ENCODE data around the gene GBA2. TPM values are rescaled to one million over a fixed set of nuclear protein-coding genes. Genes with fewer than 3 reads are reported as not detected.

Gene GBA2
- total RNA-seq, 4 donors from 2014 or later = 53.7 to 83.3 (median 65.0) TPM

DNA sequence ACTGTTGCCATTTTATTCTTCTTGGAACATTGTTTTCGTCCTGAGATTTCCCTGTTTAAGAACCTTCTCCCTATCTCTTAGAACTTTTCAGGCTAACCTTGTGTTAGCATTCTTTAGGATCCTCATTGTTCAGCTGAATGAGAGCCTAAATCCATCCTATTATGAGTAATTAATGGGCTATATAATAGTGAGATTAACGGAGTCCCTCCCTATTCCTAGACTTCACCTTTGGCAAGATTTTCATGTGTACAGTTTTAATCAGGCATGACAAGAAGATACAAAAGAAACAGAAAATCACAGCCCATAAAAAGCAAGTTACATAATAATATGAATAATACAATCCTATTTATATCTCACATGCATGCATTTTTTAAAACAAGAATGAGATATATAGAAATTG, 14.2 kb upstream of the GBA2 start:
- no peak for TF ChIP-seq POLR2A (IDR thresholded peaks at IDR 0.05)
- TF ChIP-seq, protein P1, sequence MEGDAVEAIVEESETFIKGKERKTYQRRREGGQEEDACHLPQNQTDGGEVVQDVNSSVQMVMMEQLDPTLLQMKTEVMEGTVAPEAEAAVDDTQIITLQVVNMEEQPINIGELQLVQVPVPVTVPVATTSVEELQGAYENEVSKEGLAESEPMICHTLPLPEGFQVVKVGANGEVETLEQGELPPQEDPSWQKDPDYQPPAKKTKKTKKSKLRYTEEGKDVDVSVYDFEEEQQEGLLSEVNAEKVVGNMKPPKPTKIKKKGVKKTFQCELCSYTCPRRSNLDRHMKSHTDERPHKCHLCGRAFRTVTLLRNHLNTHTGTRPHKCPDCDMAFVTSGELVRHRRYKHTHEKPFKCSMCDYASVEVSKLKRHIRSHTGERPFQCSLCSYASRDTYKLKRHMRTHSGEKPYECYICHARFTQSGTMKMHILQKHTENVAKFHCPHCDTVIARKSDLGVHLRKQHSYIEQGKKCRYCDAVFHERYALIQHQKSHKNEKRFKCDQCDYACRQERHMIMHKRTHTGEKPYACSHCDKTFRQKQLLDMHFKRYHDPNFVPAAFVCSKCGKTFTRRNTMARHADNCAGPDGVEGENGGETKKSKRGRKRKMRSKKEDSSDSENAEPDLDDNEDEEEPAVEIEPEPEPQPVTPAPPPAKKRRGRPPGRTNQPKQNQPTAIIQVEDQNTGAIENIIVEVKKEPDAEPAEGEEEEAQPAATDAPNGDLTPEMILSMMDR (IDR thresholded peaks at IDR 0.05) = no peak
- DNase-seq (ENCODE audit: low spot score in 2 of 2) = no peak
- no peak overlapping the region for H3K4me3 ChIP-seq (ENCODE audit: low read depth, poor library complexity, severe bottlenecking)
- WGBS, 2 donors = 71% methylated on average over 2 of the region's 2 CpGs
- intact Hi-C loops (cut with DNase I; ENCODE audit: low total_unique reads) = no loop called here

DNA sequence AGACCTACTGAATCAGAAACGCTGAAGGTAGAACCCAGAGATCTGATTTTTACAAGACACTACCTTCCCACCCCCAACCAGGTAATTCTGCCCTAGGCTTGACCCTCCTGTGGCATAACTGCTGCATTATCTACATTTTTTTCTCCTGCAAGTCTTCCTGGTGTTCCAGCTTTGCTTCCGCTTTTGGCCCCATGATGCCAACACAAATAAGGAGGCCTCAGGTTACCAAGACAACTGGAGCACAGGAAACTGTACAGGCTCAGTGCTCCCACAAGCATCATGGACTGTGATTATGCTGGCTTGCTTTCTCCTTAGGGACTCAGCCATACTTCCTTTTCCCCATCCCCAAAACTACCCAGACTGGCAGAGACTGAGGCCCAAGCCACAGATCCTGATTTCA, 11.6 kb upstream of the GBA2 start:
- intact Hi-C loops (cut with DNase I; ENCODE audit: low total_unique reads) = no loop called here
- TF ChIP-seq, protein P1 (IDR thresholded peaks at IDR 0.05) = no peak
- TF ChIP-seq POLR2A (IDR thresholded peaks at IDR 0.05) = no peak
- H3K4me3 ChIP-seq (ENCODE audit: low read depth, poor library complexity, severe bottlenecking) = no peak overlapping the region
- DNase-seq (ENCODE audit: low spot score in 2 of 2) = no peak
- 79 to 91% methylated on average over 2 of the region's 2 CpGs for WGBS, 2 donors

DNA sequence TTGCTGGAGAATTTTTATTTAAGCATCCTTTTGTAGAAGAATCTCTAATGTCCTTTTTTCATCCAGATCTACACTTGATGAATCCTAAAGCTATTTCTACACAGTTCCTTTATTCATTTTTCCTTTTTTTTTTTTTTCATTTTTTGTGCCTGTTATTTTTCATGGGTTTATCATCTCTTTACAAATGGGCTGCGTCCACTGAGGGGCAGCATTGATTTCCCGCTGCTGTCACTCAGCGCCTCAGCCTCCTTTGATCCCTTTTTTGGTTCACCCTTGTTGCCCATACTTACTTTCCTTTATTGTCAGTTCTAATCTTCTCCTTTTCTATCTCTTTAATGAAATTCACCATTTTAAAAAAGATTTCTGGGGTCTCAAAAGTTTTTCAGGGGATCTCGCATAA, 10.8 kb upstream of the GBA2 start:
- no peak for DNase-seq (ENCODE audit: low spot score in 2 of 2)

DNA sequence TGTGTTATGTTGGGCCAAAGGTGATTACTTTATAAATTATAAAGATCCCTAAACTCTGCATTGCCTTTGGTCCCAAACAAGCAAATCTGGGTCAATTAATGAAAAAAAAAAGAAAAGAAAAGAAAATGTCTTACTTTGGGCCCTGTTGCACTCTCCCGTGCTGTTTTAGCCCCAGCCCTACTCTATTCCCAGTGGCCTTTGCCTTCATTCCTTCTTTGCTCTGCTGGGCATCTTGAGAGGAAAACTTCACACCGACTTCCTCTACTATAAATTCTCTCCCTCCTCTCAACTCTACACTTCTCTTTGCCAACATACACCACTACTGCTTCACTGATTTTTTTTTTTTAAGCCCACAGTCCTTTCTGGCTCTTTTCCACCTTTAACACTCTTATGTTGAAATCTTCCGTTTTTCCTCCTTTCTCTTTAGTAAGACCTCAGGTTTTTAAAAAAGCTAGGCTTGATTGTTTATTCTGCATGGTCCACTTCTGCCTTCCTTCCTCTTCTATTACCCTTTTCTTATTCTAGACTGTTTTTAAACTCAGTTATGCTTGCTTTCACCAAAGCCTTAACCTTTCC, 9.5 kb upstream of the GBA2 start:
- no peak for TF ChIP-seq POLR2A (IDR thresholded peaks at IDR 0.05)
- TF ChIP-seq, protein P1 (IDR thresholded peaks at IDR 0.05) = no peak
- no peak overlapping the region for H3K4me3 ChIP-seq (ENCODE audit: low read depth, poor library complexity, severe bottlenecking)
- 56 to 60% methylated on average over 3 of the region's 3 CpGs for WGBS, 2 donors
- DNase-seq (ENCODE audit: low spot score in 2 of 2) = no peak
- intact Hi-C loops (cut with DNase I; ENCODE audit: low total_unique reads) = no loop called here

More for the DNA sequence above, 10.8 kb upstream of the GBA2 start:
- TF ChIP-seq, protein P1 (IDR thresholded peaks at IDR 0.05) = no peak
- no peak for TF ChIP-seq POLR2A (IDR thresholded peaks at IDR 0.05)
- 95% methylated on average over 4 of the region's 4 CpGs for WGBS, 2 donors
- intact Hi-C loops (cut with DNase I; ENCODE audit: low total_unique reads) = no loop called here
- no peak overlapping the region for H3K4me3 ChIP-seq (ENCODE audit: low read depth, poor library complexity, severe bottlenecking)

DNA sequence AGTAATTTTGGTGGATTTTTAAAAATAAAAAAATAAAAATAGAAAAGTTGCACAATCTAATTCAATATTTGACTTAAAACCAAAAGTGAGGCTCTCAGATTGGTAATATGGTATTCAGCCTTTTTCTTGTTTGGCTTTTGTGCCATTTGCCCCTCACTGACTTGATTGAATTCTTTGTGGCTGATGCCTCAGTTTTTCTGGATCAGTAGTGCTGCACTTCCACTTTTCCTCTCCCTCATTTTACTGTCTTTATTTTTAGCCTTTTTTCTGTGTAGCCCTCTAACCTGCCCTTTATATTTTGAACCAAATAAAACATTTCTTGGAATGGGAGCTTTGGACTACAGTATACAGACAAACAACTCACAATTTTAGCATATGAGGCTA, 8.9 kb upstream of the GBA2 start:
- DNase-seq (ENCODE audit: low spot score in 2 of 2) = no peak
- H3K4me3 ChIP-seq (ENCODE audit: low read depth, poor library complexity, severe bottlenecking) = no peak overlapping the region
- intact Hi-C loops (cut with DNase I; ENCODE audit: low total_unique reads) = no loop called here
- no peak for TF ChIP-seq POLR2A (IDR thresholded peaks at IDR 0.05)
- TF ChIP-seq, protein P1 (IDR thresholded peaks at IDR 0.05) = no peak

DNA sequence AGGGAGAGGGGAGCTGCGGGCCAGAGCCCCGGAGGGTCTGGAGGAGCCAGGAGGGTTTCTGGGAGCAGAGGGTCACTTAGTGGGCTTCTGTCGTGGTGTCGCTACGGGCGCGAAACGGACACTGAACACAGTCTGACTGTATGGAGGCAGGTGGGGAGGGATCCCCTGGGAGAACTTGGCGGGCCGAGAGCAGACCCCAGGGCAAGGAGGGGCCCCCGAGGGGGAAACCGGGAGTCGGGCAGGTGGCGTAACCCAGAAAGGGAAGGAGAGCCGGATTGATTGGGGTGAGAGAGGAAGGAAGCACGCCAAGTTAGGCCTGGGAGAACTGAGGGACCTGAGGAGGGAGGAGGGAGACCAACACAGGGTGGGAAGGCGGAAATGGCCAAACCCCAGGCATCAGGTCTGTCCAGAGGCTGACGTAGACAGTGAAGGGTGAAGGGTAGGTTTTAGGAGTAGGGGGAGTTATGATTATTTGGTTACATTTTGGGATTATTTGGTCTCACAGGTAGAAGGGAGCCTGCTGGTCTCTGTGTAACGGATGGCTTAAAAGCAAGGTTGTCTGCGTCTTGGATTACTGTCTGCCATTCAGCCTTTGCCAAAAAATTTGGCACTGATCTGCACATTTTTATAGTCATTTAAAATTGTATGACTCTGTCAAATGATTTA, 8.3 kb upstream of the GBA2 start:
- intact Hi-C loops (cut with DNase I; ENCODE audit: low total_unique reads) = no loop called here
- WGBS, 2 donors = 5 to 9% methylated on average over 18 to 20 of the region's 20 CpGs
- TF ChIP-seq, protein P1 (IDR thresholded peaks at IDR 0.05) = no peak
- TF ChIP-seq POLR2A (IDR thresholded peaks at IDR 0.05) = no peak
- peak overlapping the region; percentile 35 for H3K4me3 ChIP-seq (ENCODE audit: low read depth, poor library complexity, severe bottlenecking)
- no peak for DNase-seq (ENCODE audit: low spot score in 2 of 2)
